CD4-positive, alpha-beta T cell (primary cell): ENCODE results near the gene HPSE. TPM values are rescaled to one million over a fixed set of nuclear protein-coding genes. Genes with fewer than 3 reads are reported as not detected.
"Not testable (repeated sequence)": the region's sequence is repeated elsewhere in the genome, so short reads cannot be mapped to it uniquely, and the experiment has no call there.

Source experiments
- ATAC-seq: fragments of 200-7000 bp; cut with Tn5 transposase; one replicate; pipeline ENCODE4 v1.10.0; 2022; ENCODE audit warnings: mild to moderate bottlenecking; ENCODE audit not compliant: poor library complexity
- CTCF ChIA-PET: fragments of 350-600 bp; sonication (Branson Sonifier 250); formaldehyde crosslinking; loops from one replicate; lab custom pipeline; 2021; ENCODE audit warnings: antibody characterized with exemption, inconsistent platforms; lab: Charles Lee
- POLR2A ChIA-PET: fragments of 350-600 bp; sonication (Branson Sonifier 250); formaldehyde crosslinking; loops from one replicate; lab custom pipeline; 2021; ENCODE audit warnings: antibody characterized with exemption, inconsistent platforms; lab: Charles Lee
- DNase-seq, 14 experiments: peaks; one replicate each; pipeline ENCODE4 v3.0.0-alpha.2; 2013 to 2020; ENCODE audit warnings: mixed read lengths in 2 of 14
- H3K27ac ChIP-seq, 2 donors: one replicate each; pipeline versions ENCODE4 v1.5.1 to v1.7.0; 2013; ENCODE audit warnings: low read length in 2 of 2, low read depth in 1 of 2, mild to moderate bottlenecking in 1 of 2
- H3K27me3 ChIP-seq, 2 experiments: 1 replicate in 1 of 2; 2 replicates in 1 of 2; pipeline versions ENCODE4 v1.6.1 to v1.7.0; 2013; ENCODE audit warnings: low read length in 2 of 2, control low read depth in 1 of 2, mild to moderate bottlenecking in 1 of 2, moderate library complexity in 1 of 2; ENCODE audit not compliant: insufficient read depth in 2 of 2, control insufficient read depth in 1 of 2
- H3K36me3 ChIP-seq: one replicate; pipeline ENCODE4 v1.6.1; 2013; ENCODE audit warnings: low read length, control low read depth; ENCODE audit not compliant: insufficient read depth
- H3K4me1 ChIP-seq: one replicate; pipeline ENCODE4 v1.6.1; 2013; ENCODE audit warnings: low read length, control low read depth; ENCODE audit not compliant: insufficient read depth
- H3K4me3 ChIP-seq: one replicate; pipeline ENCODE4 v1.5.1; 2013; ENCODE audit warnings: mild to moderate bottlenecking, low read length, moderate library complexity
- H3K9me3 ChIP-seq, 2 experiments: 1 replicate in 1 of 2; 2 replicates in 1 of 2; pipeline versions ENCODE4 v1.6.1 to v1.7.0; 2013; ENCODE audit warnings: low read length in 2 of 2, mild to moderate bottlenecking in 2 of 2, control low read depth in 1 of 2, moderate library complexity in 1 of 2; ENCODE audit not compliant: control insufficient read depth in 1 of 2, insufficient read depth in 1 of 2
- H3K27ac Mint-ChIP-seq: one replicate; pipeline ENCODE4 v1.8.0; 2020; ENCODE audit warnings: mixed read lengths
- H3K27me3 Mint-ChIP-seq: one replicate; pipeline ENCODE4 v1.8.0; 2021; ENCODE audit warnings: mixed read lengths
- H3K36me3 Mint-ChIP-seq: one replicate; pipeline ENCODE4 v1.8.0; 2021; ENCODE audit warnings: low read depth, mixed read lengths
- H3K4me1 Mint-ChIP-seq: one replicate; pipeline ENCODE4 v1.8.0; 2021; ENCODE audit warnings: low read depth, mixed read lengths
- H3K4me3 Mint-ChIP-seq: one replicate; pipeline ENCODE4 v1.8.0; 2020; ENCODE audit warnings: mild to moderate bottlenecking, mixed read lengths
- H3K9me3 Mint-ChIP-seq: one replicate; pipeline ENCODE4 v1.8.0; 2020; ENCODE audit warnings: mixed read lengths
- CTCF ChIP-seq: fragments of 200-600 bp; IDR thresholded peaks from one replicate; pipeline ENCODE4 v1.8.0; 2022; ENCODE audit warnings: antibody characterized with exemption, mild to moderate bottlenecking
- intact Hi-C, 2 experiments: fragments of 100-400 bp; cut with DNase I in 1 of 2; cut with micrococcal nuclease in 1 of 2; formaldehyde crosslinking; loops; one replicate each; pipeline versions ENCODE4 v1.15.1 to v1.9.0; 2023 to 2025; cut with DNase I, micrococcal nuclease
- total RNA-seq, 174 experiments: library from RNA in 2 of 174; stranded (reverse) in 2 of 174; gene quantifications; one replicate each; pipeline ENCODE4 v1.2.3 and lab custom pipeline; 2021 to 2026

HPSE gene
- total RNA-seq, 2 experiments from 2014 or later, result 1.5 to 2.1 TPM

GRCh38 chr4:83276299-83277040 lies 58.2 kb downstream of the HPSE start:
- Histone ChIP-seq H3K27me3 (no peaks in the 10 kb centered on the region), H3K4me3 (no peak overlapping the region), H3K4me1 (no peaks in the 10 kb centered on the region), H3K9me3 (no peaks in the 10 kb centered on the region), H3K36me3 (peaks cover 6% of the 10 kb centered on the region), H3K27ac (no peak overlapping the region)
- no peak overlapping the region for H3K4me3 Mint-ChIP-seq
- intact Hi-C loops, result no loop called here
- peak in 1 of 14 experiments; percentile 50 for DNase-seq
- ChIA-PET CTCF (interaction anchor here (1.5 to 1.9 kb wide), 2 partner anchors 17 to 192 kb away, joined by 3 to 6 read pairs; no protein-coding TSS in a partner anchor), POLR2A (no interaction called here)
- H3K27me3 Mint-ChIP-seq, result no peaks in the 10 kb centered on the region
- H3K9me3 Mint-ChIP-seq, result no peaks in the 10 kb centered on the region
- peaks cover 41% of the 10 kb centered on the region for H3K36me3 Mint-ChIP-seq
- TF ChIP-seq CTCF, result no peak
- ATAC-seq, result no peak
- peak overlapping the region; percentile 1 for H3K27ac Mint-ChIP-seq
- peaks cover 18% of the 10 kb centered on the region for H3K4me1 Mint-ChIP-seq

GRCh38 chr4:83273926-83274325 lies 60.7 kb downstream of the HPSE start:
- H3K4me1 ChIP-seq, H3K27me3 Mint-ChIP-seq, H3K36me3 ChIP-seq, intact Hi-C loops, H3K9me3 ChIP-seq, H3K4me3 ChIP-seq, H3K27me3 ChIP-seq, H3K4me1 Mint-ChIP-seq, DNase-seq, ATAC-seq, H3K27ac Mint-ChIP-seq, H3K9me3 Mint-ChIP-seq, H3K4me3 Mint-ChIP-seq, H3K27ac ChIP-seq: not testable (repeated sequence)
- POLR2A ChIA-PET, result interaction anchor here (1.8 kb wide), 1 partner anchor 11 kb away, joined by 6 read pairs; the partner anchor contains the start of gene COQ2
- H3K36me3 Mint-ChIP-seq, result peaks cover 56% of the 10 kb centered on the region
- CTCF ChIA-PET, result interaction anchor here (0.6 to 1.1 kb wide), 6 partner anchors 8 to 296 kb away, joined by 3 to 5 read pairs (median 3); no protein-coding TSS in a partner anchor

GRCh38 chr4:83272900-83273299 lies 61.7 kb downstream of the HPSE start:
- POLR2A ChIA-PET, result interaction anchor here (1.8 kb wide), 1 partner anchor 12 kb away, joined by 6 read pairs; the partner anchor contains the start of gene COQ2
- H3K9me3 ChIP-seq, result no peaks in the 10 kb centered on the region
- intact Hi-C loops, result loop anchor here in 1 of 2 experiments (1.0 kb wide), 1 partner anchor 20 kb away; no protein-coding TSS in a partner anchor

More at GRCh38 chr4:83272900-83273299, 61.7 kb downstream of the HPSE start:
- no peaks in the 10 kb centered on the region for H3K4me1 ChIP-seq
- ATAC-seq, result no peak
- TF ChIP-seq CTCF, result no peak
- no peak overlapping the region for H3K4me3 ChIP-seq
- H3K36me3 ChIP-seq, result peaks cover 6% of the 10 kb centered on the region
- DNase-seq, result no peak
- no peaks in the 10 kb centered on the region for H3K9me3 Mint-ChIP-seq
- CTCF ChIA-PET, result no interaction called here
- no peak overlapping the region for H3K27ac Mint-ChIP-seq
- H3K4me1 Mint-ChIP-seq, result peaks cover 8% of the 10 kb centered on the region
- no peaks in the 10 kb centered on the region for H3K27me3 Mint-ChIP-seq
- no peak overlapping the region for H3K4me3 Mint-ChIP-seq
- no peak overlapping the region for H3K27ac ChIP-seq
- H3K27me3 ChIP-seq, result no peaks in the 10 kb centered on the region
- peaks cover 57% of the 10 kb centered on the region for H3K36me3 Mint-ChIP-seq
